Fibroblast of mammary gland (primary cell): ENCODE measurements around the gene GRK5.

Experiments
- DNase-seq: peaks from one replicate; pipeline ENCODE4 v3.0.0-alpha.2; 2010; ENCODE audit warnings: low read depth
- H3K4me3 ChIP-seq: 2 replicates; pipeline ENCODE4 v1.5.1; 2011; ENCODE audit warnings: low read depth, mild to moderate bottlenecking, low read length, moderate library complexity; ENCODE audit not compliant: control insufficient read depth
- TF ChIP-seq, protein P1 (sequence below): conservative IDR thresholded peaks from 2 replicates; pipeline ENCODE4 v1.5.1; 2011; ENCODE audit warnings: low read depth, low read length, inconsistent platforms; ENCODE audit not compliant: control insufficient read depth, insufficient read depth

GRK5 gene

DNA sequence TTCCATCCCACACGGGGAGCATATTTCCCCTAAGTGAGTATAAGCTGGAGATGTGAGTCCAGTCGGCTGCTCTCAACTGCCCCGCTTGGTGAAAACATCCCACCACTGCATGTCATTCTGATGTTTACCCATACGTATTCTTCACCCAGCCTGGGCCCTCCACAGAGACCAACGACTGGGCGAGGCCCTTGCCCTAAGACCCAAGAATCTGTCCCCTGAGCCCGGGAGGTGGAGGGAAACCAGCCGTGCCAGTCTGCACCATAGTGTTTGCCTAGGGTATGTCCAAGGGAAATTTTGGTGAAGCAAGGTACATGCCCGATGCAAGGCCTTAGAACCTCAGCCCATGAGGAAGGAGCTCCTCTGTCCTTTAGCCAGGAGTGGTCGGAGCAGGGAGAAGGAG lies 267.2 kb downstream of the GRK5 start:
- no peak for DNase-seq
- no peak overlapping the region for H3K4me3 ChIP-seq
- TF ChIP-seq, protein P1, sequence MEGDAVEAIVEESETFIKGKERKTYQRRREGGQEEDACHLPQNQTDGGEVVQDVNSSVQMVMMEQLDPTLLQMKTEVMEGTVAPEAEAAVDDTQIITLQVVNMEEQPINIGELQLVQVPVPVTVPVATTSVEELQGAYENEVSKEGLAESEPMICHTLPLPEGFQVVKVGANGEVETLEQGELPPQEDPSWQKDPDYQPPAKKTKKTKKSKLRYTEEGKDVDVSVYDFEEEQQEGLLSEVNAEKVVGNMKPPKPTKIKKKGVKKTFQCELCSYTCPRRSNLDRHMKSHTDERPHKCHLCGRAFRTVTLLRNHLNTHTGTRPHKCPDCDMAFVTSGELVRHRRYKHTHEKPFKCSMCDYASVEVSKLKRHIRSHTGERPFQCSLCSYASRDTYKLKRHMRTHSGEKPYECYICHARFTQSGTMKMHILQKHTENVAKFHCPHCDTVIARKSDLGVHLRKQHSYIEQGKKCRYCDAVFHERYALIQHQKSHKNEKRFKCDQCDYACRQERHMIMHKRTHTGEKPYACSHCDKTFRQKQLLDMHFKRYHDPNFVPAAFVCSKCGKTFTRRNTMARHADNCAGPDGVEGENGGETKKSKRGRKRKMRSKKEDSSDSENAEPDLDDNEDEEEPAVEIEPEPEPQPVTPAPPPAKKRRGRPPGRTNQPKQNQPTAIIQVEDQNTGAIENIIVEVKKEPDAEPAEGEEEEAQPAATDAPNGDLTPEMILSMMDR, result no peak

DNA sequence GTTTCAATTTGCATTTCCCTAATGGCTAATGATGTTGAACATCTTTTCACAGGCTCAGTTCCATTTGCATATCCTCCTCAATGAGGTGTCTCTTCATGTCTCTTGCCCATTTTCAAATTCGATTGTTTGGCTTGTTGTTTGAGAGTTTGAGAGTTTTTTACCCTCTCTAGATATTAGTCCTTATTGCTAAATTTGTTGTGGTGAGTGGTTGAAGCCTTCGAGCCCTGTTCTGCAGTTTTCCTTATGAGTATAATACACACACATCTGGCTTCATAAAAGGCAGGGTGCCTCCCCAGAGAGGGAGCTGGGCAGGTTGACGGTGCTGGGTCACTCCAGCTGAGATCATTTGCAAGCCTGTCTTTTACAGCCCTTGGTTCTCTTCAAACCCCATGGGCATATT lies 270.1 kb downstream of the GRK5 start:
- DNase-seq, result no peak
- TF ChIP-seq, protein P1, result no peak
- H3K4me3 ChIP-seq, result no peak overlapping the region

DNA sequence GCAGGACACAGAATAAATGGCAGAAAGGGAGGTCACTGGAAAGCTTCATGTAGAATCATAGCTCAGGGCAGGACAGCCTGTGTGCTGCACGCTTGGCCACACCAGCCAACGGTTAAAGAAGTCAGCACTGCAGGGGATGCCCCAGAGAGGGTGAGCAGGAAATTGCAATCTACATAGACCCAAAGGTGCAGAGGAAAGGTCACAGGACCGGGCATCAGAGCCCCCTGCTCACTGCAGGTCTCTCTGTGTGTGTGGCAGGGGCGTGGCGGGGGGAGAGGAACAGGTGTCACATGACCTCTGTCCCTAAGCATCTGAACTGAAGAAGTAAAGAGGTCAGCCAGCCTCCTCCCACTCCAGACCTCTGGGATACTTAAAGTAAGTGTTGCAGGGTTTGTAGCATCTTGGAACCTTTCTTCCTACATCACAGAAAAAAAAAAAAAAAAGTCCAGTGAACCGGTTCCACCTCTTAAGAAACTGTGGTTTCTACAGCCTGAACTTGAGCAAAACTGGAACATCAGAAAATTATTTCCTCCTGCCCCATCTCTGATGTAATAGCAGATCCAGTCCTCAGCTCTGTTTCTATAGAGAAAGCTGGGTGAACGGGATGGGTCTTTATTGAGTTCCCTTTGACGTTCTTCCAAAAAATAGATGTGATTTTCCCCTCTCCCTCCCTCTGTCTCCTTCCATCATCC lies 270.9 kb downstream of the GRK5 start:
- TF ChIP-seq, protein P1, result no peak
- H3K4me3 ChIP-seq, result no peak overlapping the region
- no peak for DNase-seq

DNA sequence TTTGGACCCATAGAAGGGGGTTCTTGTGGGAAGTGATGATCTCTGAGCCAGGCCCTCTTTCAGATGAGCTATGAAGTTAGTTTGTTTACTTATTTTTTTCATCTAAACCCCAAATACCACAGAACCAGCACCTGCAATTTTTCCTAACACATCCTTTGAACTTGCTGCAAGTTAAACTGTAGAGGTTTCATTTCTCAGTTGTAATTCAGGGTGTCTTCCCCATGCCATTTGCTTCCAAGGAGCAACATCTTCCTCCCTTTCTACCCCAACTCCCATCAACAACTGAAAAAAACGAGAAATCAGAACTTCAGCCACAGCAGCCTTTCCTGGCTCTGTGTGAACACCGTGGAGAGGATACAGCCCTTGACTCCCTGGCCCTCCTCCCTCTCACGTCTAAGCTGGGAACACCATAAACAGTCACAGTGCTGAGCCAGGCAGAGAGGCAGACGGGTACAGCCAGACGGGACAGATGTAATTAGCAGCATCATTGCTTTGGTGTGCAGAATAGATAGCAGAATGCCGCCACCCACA lies 271.5 kb downstream of the GRK5 start:
- DNase-seq, result no peak
- TF ChIP-seq, protein P1, result no peak
- H3K4me3 ChIP-seq, result no peak overlapping the region

DNA sequence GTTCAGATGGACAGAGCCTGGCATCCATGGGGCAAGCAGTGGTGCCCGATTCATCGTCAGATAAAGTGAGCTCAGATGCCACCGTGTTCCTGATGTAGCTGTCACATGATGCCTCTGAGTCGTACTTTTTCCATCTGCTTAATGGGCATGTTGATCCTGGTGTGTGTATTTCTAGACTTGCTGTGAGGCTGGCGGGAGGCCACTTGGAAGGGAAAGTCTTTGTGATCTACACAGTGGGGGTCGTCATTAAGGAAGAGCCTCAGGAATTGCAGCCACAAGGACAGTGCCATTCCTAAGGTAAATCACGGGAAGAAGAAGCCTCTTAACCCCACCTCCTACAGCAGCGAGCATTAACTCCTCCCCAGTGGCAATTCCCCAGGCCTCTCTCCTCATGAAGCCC lies 272.2 kb downstream of the GRK5 start:
- TF ChIP-seq, protein P1, result no peak
- H3K4me3 ChIP-seq, result no peak overlapping the region
- DNase-seq, result no peak

DNA sequence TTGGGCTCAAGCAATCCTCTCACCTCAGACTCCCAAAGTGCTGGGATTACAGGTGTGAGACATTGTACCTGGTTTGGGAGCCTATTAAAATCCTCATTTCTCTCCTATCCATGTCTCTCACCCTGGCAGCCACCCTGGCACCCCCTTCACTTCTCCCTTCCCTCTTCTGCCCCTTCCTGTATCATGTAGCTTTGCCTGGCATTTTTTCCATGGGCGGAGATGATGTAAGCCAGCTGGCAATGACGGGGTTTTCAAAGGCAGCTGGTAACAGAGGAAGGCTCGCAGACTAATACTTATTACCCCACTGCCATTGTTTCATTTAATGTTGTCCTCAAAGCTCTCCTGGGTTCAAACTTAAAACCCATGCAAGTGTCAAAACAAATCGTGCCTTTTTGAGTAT lies 273.3 kb downstream of the GRK5 start:
- TF ChIP-seq, protein P1, result no peak
- no peak overlapping the region for H3K4me3 ChIP-seq
- no peak for DNase-seq
